Activated gamma-delta T cell (primary cell): ENCODE results near the gene LPGAT1.
A peak's percentile ranks its signal among the peaks of the same experiment; 100 is the strongest.
"Not testable (repeated sequence)": the region's sequence is repeated elsewhere in the genome, so short reads cannot be mapped to it uniquely, and the experiment has no call there.

Source experiments
- DNase-seq: peaks from one replicate; lab custom pipeline; 2025; lab: John Stamatoyannopoulos, UW

LPGAT1 gene

DNA sequence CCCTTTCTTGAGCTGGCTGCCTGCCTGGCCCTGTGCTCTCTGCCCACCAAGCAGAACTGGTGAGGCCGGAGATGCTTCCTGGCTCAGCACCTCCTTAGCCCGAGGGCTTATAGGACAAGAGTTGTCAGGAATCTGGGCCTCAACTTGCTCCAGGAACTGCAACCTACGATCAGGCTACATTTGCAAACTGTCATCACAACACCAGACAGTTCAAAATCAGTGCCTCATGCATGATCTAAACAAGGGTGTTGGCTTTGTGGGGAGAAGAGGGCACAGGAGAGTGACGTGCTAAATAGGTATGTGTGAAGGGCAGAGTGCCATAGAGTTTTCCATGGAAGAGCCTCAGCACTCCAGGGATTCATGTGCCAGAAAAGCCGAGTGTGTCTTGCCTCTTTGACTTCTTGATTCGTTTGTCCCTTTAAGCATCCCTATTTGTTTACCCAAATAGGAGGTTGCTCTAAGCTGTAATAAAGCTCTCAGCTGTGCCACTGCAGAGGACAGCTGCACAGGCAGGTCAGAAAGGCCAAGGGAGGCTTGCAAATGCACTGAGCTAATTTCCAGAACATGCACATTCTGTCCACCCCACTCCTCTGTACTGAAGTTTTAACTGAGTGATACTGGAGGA, 125.0 kb downstream of the LPGAT1 start:
- no peak for DNase-seq

DNA sequence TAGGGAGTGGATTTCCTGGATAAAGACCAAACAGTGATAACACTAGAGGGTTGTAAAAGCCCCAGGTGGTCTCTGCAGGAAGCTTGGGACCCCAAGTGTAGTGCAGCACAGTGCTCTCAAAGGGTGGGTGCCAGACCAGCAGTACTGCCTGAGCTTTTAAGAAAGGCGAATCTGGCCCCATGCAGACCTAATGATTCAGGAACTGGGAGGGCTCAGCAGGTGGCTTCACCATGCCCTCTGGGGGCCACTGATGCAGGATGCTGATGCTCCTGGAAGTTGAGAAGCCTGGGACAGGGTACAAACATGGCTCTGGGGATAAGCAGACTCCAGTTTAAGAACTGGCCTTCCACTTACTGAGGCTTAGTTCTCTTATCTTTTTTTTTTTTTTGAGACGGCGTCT, 126.0 kb downstream of the LPGAT1 start:
- DNase-seq = no peak

DNA sequence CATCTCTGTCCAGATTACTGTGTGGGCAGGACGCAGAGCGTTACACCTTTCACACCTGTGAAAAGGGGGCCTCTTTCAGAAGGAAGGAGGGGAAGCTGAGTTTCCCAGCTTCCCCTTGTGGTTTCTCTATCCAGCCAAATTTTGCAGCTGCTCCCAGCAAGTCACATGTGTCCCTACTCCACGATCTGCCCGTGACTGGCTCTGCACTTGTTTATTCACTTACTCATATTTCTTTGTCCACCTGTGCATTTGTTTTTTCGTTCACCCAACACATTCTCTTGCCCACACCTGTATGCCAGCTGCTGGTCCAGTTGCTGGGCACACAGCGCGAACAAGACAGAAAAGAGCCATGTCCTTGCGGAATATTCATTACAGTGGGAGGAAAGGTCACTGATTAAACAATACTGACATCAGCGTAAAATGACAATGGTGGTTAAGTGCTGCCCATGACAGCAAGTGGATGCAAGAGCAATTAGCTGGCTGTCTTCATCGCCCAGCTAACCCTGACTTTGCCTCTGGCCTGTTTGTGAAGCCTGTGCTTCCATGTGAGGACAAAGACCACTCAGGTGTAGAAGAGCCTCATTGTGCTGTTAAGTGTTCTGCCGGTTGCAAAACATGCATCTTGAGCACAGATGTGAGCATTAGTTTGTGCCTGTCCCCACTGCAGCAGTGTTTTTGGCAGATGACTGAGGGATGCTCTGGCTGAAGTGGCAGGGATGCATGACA, 126.6 kb downstream of the LPGAT1 start:
- no peak for DNase-seq

DNA sequence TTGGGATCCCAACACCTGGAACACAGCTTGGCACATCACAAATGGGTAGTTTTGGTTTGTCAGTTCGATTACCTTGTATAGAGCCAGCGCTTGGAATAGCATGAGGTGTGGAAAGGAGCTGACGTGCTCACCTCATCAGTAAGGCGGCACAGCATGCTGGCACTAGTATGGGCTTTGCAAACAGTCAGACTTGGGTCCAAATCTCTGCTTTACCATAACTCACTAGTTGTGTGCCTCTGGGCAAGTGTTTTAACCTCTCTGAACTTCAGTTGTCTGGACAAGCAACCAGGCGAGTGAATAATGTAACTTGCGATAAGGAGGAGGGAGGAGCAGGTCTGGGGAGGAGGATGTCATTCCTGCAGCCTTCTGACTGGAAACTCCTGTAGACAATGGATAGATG, 128.8 kb downstream of the LPGAT1 start:
- DNase-seq = no peak

DNA sequence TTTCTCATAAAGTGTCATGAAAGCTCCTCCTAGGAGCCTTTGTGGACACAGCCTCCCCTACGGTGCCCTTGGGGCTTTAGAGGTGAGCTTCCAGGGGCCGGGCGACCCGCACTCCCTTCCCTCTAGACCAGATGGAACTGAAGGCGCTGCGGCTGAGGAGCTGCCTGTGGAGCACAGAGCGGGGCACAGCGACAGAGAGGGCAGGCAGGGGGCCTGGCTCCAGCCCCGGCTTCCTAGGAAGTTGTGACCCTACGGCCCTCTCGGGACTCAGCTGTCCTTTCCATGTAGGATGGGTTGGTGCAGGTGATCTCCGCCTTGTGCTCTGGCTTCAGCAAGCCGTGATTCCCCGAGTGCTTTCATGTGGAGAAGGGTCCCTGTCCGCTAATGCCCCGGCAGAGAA, 131.5 kb downstream of the LPGAT1 start:
- DNase-seq = no peak

DNA sequence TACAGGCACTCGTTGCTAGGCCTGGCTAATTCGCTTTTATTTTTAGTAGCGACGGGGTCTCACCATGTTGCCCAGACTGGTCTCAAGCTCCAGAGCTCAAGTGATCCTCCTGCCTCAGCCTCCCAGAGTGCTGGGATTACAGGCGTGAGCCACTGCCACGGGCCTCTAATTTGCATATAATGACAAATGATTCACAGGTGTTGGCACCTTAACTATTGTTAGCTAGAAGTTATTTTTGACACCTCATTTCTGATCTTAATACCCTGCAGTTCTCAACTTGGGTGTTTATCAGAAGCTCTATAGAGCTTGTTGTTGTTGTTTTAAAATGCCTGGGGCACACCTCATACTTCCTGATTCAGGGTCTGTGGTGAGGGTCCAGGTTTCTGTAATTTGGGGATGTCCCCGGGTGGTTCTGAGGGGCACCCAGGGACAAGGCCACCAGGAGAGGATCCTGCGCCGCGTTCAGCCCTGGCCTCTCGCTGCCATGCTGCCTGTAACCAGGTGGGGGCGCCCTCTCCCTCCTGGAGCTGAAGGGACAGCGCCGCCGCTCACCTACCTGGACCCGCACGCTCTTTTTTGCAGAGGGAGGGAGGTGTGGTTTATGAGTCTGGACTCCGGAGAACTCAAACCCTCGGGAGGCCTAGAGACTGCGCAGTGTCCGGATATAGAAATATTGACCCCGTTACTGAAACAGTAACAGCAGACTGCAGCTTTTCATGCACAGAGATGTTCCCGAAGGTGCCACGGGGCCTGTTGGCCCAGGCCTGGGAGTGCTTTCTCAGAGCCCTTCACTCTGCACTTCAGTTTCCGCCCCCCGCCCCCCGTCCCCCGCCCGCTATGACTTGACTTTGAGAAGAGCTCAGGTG, 132.2 kb downstream of the LPGAT1 start:
- peak; percentile 52 for DNase-seq

DNA sequence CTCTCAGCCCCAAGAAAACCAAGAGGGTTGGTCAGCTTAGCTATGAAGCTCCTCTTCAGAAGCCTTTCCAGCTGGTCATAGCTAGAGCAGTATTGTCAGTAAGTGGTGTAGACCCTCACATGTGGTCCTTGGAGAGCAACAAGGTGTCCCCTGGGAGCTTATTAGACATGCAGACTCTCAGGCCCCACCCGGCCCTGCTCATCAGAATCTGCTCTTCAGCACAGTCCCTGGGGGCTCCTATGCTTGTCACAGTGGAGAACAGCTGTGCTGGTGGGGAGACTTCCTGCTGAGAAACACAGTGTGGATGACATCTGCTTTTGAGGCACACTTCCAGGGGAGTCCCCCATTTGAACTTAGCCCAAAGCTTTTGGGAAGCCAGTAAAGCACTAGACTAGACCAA, 133.2 kb downstream of the LPGAT1 start:
- DNase-seq = no peak

DNA sequence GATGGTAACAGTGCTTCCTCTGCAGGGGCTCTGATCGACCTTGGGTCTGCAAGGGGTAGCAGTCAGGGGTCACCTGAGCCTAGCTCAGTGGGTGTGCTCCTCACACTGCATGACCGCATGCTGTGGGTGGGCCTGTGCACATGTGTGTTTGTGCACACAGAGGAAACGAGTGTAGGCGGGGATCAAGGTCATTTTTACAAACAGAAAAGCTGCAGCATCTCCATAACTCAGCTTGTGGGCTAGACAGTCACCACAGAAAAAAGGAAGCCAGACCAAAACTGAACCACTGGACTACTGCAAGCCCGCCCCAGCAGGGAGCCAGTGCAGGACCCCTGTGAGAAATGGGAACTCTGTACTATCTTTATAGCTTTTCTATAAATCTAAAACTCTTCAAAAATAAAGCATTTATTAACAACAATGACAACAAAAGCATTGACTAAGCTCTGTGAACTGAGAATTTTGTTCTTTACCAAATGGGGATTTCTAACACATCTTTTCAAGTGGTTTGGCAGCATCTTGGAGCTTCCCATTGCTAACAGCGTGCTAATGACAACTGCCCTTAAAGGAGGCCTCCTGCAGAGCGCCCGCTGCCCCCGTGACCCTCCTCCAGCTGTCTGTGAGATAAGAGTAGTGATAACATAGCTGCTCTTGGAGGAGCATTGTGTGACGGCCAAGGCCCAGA, 135.3 kb downstream of the LPGAT1 start:
- DNase-seq = no peak

DNA sequence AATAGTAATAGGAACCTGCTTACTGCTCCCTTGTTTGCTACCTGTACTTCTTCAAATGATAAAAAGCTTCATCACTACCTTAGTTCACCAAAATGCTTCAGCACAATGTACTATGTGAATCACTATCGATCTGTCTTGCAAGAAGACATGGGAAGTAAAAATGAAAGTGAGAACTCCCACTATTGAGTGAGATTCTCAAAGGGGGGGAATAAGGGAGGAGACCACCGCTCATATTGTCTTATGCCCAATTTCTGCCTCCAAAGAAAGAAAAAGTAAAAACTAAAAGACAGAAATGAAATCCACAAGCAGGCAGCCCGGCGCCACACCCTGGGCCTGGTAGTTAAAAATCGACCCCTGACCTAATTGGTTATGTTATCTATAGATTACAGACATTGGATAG, 136.7 kb downstream of the LPGAT1 start:
- not testable (repeated sequence) for DNase-seq
